ENCODE results near the gene TOX2.

DNA sequence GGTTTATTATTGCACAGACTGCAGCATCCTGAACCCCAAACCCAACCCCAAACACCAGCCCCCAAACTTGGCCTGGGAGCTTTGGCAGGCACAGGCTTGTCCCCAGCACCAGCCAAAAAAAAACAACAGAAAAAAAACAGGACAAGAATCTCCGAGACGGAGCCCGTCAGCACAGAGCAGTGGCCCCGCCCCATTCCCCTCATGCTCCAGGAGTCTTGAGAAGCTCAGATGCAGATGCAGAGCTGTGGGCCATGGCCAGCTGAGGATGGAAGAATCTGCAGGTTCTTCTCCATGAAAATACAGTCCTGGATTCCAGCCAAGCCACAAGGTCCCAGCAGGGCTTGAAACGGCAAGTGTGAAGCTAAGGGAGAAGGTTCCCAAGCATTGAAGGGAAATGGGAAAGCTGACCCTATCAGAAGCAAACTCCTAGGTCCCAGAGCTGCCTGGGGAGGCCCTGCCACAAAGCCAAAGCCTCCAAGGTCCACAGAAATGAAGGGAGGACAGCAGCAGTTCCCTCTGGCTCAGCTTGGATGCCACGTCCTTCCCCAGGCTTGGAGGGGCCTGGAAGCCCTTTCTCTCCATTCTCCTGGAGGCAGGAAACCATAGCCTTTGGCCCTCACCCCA lies 197.2 kb downstream of the TOX2 start:
- TF ChIP-seq, protein P1, sequence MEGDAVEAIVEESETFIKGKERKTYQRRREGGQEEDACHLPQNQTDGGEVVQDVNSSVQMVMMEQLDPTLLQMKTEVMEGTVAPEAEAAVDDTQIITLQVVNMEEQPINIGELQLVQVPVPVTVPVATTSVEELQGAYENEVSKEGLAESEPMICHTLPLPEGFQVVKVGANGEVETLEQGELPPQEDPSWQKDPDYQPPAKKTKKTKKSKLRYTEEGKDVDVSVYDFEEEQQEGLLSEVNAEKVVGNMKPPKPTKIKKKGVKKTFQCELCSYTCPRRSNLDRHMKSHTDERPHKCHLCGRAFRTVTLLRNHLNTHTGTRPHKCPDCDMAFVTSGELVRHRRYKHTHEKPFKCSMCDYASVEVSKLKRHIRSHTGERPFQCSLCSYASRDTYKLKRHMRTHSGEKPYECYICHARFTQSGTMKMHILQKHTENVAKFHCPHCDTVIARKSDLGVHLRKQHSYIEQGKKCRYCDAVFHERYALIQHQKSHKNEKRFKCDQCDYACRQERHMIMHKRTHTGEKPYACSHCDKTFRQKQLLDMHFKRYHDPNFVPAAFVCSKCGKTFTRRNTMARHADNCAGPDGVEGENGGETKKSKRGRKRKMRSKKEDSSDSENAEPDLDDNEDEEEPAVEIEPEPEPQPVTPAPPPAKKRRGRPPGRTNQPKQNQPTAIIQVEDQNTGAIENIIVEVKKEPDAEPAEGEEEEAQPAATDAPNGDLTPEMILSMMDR (IDR thresholded peaks at IDR 0.05) = no peak
- no peak for TF ChIP-seq POLR2AphosphoS5 (IDR thresholded peaks at IDR 0.05; ENCODE audit: low read depth, low read length)
- TF ChIP-seq, protein P2, sequence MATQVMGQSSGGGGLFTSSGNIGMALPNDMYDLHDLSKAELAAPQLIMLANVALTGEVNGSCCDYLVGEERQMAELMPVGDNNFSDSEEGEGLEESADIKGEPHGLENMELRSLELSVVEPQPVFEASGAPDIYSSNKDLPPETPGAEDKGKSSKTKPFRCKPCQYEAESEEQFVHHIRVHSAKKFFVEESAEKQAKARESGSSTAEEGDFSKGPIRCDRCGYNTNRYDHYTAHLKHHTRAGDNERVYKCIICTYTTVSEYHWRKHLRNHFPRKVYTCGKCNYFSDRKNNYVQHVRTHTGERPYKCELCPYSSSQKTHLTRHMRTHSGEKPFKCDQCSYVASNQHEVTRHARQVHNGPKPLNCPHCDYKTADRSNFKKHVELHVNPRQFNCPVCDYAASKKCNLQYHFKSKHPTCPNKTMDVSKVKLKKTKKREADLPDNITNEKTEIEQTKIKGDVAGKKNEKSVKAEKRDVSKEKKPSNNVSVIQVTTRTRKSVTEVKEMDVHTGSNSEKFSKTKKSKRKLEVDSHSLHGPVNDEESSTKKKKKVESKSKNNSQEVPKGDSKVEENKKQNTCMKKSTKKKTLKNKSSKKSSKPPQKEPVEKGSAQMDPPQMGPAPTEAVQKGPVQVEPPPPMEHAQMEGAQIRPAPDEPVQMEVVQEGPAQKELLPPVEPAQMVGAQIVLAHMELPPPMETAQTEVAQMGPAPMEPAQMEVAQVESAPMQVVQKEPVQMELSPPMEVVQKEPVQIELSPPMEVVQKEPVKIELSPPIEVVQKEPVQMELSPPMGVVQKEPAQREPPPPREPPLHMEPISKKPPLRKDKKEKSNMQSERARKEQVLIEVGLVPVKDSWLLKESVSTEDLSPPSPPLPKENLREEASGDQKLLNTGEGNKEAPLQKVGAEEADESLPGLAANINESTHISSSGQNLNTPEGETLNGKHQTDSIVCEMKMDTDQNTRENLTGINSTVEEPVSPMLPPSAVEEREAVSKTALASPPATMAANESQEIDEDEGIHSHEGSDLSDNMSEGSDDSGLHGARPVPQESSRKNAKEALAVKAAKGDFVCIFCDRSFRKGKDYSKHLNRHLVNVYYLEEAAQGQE (IDR thresholded peaks at IDR 0.05; ENCODE audit: insufficient read depth in 1 of 2, low read depth in 2 of 2, low read length in 1 of 2) = no peak

Data from Panc1 (cell line).